Hematopoietic multipotent progenitor cell (in vitro differentiated cells): ENCODE data around the gene KRT23. TPM values are rescaled to one million over a fixed set of nuclear protein-coding genes. Genes with fewer than 3 reads are reported as not detected.
A peak's percentile ranks its signal among the peaks of the same experiment; 100 is the strongest.

Source experiments
- DNase-seq, 3 donors: peaks; one replicate each; pipeline ENCODE4 v3.0.0-alpha.2; 2011 to 2015; ENCODE audit warnings: low read depth in 2 of 3, low spot score in 2 of 3
- total RNA-seq: library from RNA; depleted of rRNA; stranded (reverse); fragments of >200 nt; gene quantifications from one replicate; pipeline ENCODE4 v1.2.3, GENCODE V29; 2012

KRT23 gene, protein sequence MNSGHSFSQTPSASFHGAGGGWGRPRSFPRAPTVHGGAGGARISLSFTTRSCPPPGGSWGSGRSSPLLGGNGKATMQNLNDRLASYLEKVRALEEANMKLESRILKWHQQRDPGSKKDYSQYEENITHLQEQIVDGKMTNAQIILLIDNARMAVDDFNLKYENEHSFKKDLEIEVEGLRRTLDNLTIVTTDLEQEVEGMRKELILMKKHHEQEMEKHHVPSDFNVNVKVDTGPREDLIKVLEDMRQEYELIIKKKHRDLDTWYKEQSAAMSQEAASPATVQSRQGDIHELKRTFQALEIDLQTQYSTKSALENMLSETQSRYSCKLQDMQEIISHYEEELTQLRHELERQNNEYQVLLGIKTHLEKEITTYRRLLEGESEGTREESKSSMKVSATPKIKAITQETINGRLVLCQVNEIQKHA
- under 0.01 TPM for total RNA-seq

DNA sequence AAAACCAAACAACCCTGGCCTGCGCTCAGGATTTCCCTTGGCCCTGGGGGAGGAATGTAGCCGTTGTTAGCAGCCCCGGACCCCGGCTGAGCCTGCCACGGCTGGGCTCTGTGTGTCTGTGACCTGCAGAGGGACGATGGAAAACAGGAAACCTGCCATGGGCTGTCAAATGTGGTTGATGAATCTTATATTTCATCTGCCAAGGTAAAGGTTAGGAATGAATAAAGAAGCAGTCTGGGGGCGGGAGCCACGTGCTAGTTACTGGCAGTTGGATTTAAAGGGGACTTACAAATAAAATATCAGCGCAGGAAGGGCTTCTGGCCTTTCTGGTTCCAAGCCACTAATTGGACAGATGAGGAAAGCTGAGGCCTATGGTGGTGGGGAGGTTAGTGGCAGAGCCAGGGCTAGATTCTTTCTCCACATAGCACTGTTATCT lies at the start of gene KRT23:
TSS of gene KRT23 (minus strand) at position 263 of the 436 bp plus-strand sequence. CDS start 1,043 bp downstream, outside the sequence.
- DNase-seq: no peak

DNA sequence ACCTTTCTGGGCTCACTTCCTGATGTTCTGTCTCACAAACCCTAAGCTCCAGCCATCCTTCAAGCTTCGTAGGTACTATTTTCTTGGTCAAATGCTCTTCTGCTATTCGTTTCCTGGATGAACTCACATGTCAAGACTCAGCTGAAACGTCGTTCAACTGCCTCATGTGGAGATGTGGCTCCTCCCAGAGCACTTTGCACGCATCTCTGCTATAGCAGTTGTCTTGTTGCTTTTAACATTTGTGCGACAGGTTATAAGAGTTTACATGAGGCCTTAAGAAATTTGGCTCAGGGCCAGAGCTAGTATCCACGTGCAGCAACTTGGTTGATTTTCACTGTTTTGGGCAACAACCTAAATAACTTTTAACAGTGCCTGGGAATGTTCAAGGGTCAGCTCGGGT lies 49.5 kb upstream of the KRT23 start:
- no peak for DNase-seq

DNA sequence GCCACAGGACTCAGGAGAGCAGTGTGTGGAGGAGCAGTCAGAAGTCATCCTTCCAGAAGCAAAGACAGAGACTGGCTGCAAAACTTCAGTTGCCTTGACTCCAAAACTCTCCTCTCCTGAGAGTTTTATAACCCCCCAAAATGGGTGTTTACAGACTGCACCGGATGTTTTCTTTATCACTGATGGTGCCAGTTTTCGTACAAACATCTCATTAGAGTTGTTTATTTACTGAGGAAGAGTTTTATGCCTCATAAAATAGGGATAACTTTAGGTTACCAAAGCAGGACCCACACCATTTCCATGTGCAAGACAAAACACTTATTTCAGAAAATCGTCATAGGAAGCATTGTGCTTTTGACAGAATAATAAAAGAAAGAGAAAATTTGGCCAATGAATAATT lies 46.8 kb upstream of the KRT23 start, which contains the start of gene KRT40:
TSS of gene KRT40 (minus strand) at position 101 of the 400 bp plus-strand sequence. CDS start at position 48, 53 bp downstream.
- no peak for DNase-seq

DNA sequence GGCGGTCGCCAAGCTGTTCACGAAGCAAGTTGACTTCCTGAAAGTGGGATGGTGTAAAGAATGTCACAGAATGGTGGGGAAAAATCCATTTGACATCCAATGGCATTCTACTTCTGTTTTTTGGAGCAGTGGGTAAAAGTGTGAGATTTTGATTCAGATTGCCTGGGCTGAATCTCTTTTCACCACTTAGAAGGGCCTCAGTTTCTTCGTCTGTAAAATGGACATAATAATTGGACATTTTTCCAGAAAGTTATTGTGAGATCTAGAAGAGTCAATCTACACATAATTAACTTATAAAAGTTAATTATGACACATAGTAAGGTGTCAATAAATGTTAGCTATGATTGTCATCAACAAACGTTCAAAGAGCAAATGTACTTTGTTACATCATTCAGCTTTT lies 43.7 kb upstream of the KRT23 start:
- no peak for DNase-seq

GRCh38 chr17:40980596-40980995 lies 43.1 kb upstream of the KRT23 start:
- DNase-seq: no peak

DNA sequence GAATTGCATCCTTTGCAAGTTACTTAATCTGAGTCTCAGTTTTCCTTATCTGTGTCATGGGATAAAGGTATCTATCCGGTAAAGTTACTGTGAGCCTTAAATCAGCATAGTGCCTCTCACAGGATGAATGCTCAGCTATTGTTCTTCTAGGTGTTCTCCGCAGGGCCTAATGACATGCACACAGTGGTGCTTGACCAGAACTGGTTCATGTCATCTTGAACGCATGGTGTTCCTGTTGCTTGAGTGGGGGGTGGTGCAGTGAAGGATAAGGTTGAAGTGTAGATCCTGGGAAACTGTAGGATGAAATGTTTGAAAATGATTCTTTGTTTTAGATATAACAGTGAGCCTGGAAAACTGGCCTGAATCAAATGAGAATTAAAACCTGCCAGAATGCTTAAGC lies 42.7 kb upstream of the KRT23 start:
- DNase-seq: no peak

DNA sequence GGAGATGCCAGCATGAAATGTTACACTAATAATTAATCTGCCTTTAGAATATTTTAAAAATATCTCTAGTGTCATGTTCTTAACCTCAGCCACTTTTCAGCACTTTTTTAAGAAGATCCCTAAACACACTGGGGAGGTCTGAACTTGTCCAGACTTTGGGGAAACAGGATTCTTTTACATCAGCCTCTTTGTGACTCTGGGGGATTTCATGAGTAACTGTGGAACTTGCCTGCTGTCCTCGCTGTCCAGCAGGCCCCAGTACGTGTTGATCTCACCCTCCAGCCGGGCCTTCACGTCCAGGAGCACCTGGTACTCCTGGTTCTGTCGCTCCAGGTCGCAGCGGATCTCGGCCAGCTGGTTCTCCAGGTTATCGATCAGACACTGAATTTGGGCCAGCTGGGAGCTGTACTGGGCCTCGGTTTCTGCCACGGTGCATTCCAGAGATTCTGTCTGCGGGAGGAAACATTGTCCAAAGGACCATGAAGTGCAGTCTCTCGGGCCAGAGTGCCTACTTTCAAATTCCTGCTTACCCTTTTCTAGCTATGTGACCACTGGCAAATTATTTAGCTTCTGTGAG lies 41.2 kb upstream of the KRT23 start:
- DNase-seq: no peak

DNA sequence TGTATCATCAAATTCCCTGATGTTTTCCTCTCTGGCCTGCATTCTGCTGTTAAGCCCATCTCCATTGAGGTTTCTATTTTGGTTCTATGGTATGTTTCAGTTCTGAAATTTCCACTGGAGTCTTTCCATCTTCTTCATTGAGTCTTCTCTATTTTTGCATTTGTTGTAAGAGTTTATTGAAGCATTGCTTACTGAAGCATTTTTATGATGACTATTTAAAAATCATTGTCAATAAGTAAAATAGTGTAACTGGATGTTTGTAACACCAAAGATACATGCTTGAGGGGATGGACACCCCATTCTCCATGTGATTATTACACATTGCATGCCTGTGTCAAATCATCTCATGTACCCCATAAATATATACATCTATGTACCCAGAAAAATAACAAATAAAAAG lies 38.1 kb upstream of the KRT23 start:
- no peak for DNase-seq

DNA sequence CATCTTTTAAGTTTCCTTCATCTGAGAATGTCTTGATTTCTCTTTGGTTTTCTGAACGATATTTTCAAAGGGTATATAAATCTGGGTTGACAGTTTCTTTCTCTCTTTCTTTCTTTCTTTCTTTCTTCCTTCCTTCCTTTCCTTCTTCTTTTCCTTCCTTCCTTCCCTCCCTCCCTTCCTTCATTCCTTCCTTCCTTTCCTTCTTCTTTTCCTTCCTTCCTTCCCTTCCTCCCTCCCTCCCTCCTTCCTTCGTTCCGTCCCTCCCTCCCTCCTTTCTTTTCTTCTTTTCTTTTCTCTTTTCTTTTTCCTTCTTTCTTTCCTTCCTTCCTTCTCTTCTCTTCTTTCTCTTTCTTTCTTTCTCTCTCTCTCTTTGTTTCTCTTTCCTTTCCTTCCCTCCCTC lies 36.9 kb upstream of the KRT23 start:
- DNase-seq: no peak

GRCh38 chr17:40967582-40967981 lies 30.1 kb upstream of the KRT23 start:
- DNase-seq: no peak

DNA sequence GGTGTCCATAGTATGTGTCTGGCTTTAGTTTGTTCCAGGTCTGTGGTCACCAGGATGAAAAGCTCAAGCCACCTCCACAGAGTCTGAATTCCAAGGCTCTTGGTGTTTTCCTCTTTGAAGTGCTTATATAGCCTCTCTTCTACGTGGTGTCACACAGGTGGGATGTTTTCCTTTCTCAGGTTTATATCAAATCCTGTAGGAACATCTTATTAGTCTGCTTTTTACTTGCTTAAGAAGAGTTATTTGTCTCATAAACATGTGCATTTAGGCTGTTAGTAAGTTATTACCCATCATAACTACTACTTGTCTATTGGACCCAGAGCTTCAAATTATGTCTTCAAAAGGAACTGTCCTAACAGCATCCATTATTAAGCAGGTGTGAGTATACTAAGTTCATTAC lies 29.4 kb upstream of the KRT23 start, which contains the start of gene KRT39:
TSS of gene KRT39 (minus strand) at position 101 of the 400 bp plus-strand sequence. CDS start at position 9, 92 bp downstream.
- no peak for DNase-seq

DNA sequence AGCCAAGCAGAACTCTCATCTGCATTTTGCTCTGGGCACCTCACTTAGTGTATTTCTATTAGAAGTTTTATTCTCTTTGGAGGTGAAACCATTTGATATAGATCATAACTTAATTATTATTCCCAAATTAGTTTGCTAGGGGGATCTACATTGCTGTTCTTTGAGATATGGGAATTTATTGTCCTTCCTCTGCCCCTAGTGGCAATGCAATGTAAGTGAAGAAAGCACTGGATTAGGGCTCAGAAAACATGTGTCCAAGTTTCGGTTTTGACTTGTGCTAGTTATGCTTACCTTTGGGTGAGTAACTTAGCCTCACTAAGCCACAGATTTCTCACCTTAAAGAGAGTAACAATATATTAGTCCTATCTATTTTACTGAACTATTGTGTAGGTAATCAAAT lies 26.4 kb upstream of the KRT23 start:
- DNase-seq: peak in 2 of 3 donors; percentile 5 to 28

- no peak for DNase-seq
Observed at GRCh38 chr17:40962059-40962561, 24.7 kb upstream of the KRT23 start.

- DNase-seq: no peak
Observed at GRCh38 chr17:40961591-40961990, 24.1 kb upstream of the KRT23 start.

DNA sequence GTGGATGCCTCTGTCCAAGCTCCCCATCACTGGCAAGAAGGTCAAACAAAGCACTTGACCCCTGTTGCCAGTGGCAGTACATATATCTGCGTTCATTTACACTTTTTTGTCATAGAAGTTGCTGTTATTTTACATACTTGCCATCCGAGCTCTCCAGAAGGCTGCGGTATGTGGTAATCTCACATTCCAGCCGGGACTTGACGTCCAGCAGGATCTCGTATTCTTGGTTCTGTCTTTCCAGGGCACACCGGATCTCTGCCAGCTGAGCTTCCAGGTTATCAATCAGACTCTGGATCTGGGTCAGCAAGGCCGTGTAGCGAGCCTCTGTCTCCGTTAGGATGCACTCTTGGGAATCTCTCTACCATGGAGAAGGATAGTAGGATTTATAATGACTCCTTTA lies 22.7 kb upstream of the KRT23 start:
- DNase-seq: no peak

DNA sequence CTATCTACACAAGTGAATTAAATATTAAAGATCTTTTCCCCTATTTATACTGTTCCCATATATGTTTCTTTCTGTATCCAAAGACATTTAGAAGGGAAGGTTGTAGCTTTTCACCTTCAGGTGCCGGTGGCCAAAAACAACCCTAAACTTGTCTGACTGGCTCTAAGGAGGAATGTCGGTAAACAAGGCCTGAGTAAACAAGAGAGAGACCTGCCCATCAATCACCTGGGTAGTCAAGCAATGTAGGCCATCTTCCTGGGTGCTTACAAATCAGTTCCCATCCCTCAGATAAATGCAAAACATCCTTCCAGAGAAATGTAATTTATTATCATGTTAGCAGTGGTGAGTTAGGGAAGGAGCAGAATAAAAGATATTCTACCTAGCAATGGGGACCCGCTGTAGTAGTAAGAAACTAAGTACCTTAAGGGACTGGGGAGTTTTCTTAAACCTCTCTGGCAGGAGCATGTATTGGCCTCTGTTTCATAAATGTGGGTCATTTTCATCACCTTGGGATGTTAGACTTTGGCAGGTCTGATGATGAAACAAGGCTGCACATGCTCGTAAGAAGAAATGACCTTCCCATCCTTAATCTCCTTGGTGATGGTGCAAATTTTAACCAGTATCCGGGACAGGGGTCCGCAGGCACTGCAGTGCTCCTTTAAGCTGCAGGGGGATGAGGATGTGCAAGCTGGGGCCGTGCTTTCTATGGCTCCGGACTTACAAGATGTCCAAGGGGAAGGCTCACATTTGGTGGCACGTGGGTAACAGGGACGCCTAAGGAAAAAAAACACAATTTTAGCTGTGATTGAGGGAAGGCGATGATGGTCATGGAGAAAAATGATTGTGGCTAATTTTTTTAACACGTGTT lies 20.9 kb upstream of the KRT23 start:
- DNase-seq: no peak

- no peak for DNase-seq
Observed at GRCh38 chr17:40956401-40957254, 19.2 kb upstream of the KRT23 start.

GRCh38 chr17:40953881-40954280 lies 16.4 kb upstream of the KRT23 start:
- DNase-seq: no peak

GRCh38 chr17:40952661-40953060 lies 15.2 kb upstream of the KRT23 start:
- DNase-seq: no peak

DNA sequence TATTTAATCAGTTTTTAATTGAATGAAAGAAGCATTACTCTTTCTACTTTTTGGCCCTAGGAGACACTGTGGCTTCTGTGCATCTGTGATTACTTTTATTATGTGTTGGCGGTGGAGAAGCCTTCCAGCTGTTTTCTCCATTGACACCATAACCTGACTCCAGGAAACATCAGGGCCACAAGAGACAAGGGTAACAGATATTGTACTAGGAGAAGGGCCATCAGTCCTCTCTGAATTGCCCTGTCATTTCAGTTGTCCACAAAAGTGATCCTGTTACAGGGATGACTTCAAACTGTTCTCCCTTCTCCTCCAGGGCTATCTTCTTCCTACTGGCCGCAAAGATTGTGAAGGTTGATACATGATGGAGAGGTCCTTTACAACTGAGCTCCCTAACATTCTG lies 14.7 kb upstream of the KRT23 start:
- DNase-seq: no peak
